ENCODE measurements around the gene CRLF2. TPM values are rescaled to one million over a fixed set of nuclear protein-coding genes. Genes with fewer than 3 reads are reported as not detected.

Gene CRLF2
- total RNA-seq, 1 experiment from 2014 or later, result 0.34 TPM

GRCh38 chrX:1261285-1261684, 48.8 kb upstream of the CRLF2 start:
- H3K9me2 ChIP-seq (ENCODE audit: insufficient read depth), result no peaks in the 10 kb centered on the region
- no peaks in the 10 kb centered on the region for H3K9me3 ChIP-seq (ENCODE audit: control insufficient read depth in 1 of 2, insufficient read depth in 1 of 2, low read depth in 1 of 2, low read length in 2 of 2)
- TF ChIP-seq EGR1 (IDR thresholded peaks at IDR 0.05; ENCODE audit: low read depth) (no peak), CEBPB (IDR thresholded peaks at IDR 0.05; ENCODE audit: low read depth) (no peak), SP1 (IDR thresholded peaks at IDR 0.05; ENCODE audit: low read depth) (no peak), REST (IDR thresholded peaks at IDR 0.05; ENCODE audit: low read depth) (no peak), EZH2 (IDR thresholded peaks at IDR 0.05) (no peak), YY1 (IDR thresholded peaks at IDR 0.05; ENCODE audit: extremely low read depth, insufficient replicate concordance, low read depth, low read length) (no peak), POLR2AphosphoS5 (IDR thresholded peaks at IDR 0.05; ENCODE audit: low read depth, low read length) (no peak)
- no peak overlapping the region for H3K27ac ChIP-seq (ENCODE audit: low read depth, low read length)
- no peak overlapping the region for H2AFZ ChIP-seq (ENCODE audit: low read depth, low read length, poor library complexity, severe bottlenecking)
- no peak for ATAC-seq
- ChIA-PET RAD21 (ENCODE audit: low non-redundant PET in 1 of 2, low total read pairs in 2 of 2, uncharacterized antibody in 2 of 2, unreplicated experiment in 2 of 2) (no interaction called here), CTCF (no interaction called here), POLR2A (no interaction called here)
- intact Hi-C loops (cut with micrococcal nuclease), result no loop called here
- no peaks in the 10 kb centered on the region for H4K20me1 ChIP-seq (ENCODE audit: insufficient read depth)
- no peak for DNase-seq (ENCODE audit: low read depth, low spot score)
- H3K4me1 ChIP-seq (ENCODE audit: control insufficient read depth in 1 of 2, insufficient read depth in 2 of 2, low read length in 2 of 2), result peaks cover 0 to 7% of the 10 kb centered on the region in 2 experiments; a peak in 2 of 4 replicates
- H3K4me2 ChIP-seq (ENCODE audit: low read length), result no peak overlapping the region
- no peak overlapping the region for H3K9ac ChIP-seq (ENCODE audit: low read length)
- H3K79me2 ChIP-seq (ENCODE audit: insufficient read depth, low read length), result no peaks in the 10 kb centered on the region
- no TSS peak for BruUV-seq (replicated peaks)
- no peaks in the 10 kb centered on the region for H3K27me3 ChIP-seq (ENCODE audit: insufficient read depth, low read length)
- H3K36me3 ChIP-seq (ENCODE audit: control insufficient read depth in 1 of 2, insufficient read depth in 2 of 2, low read length in 2 of 2), result no peaks in the 10 kb centered on the region
- no peak overlapping the region for H3K4me3 ChIP-seq (replicated peaks in 1 of 2; ENCODE audit: low read depth in 1 of 2, low read length in 2 of 2)

- H2AFZ ChIP-seq (ENCODE audit: low read depth, low read length, poor library complexity, severe bottlenecking), result no peak overlapping the region
- ATAC-seq, result no peak
- no peaks in the 10 kb centered on the region for H3K36me3 ChIP-seq (ENCODE audit: control insufficient read depth in 1 of 2, insufficient read depth in 2 of 2, low read length in 2 of 2)
- no peak for TF ChIP-seq TCF7L2 (IDR thresholded peaks at IDR 0.05; ENCODE audit: borderline replicate concordance, extremely low read depth, insufficient read depth, insufficient read length)
- no peak for TF ChIP-seq JUND (IDR thresholded peaks at IDR 0.05)
- TF ChIP-seq POLR2AphosphoS5 (IDR thresholded peaks at IDR 0.05; ENCODE audit: low read depth, low read length), result no peak
- no peak for TF ChIP-seq CBX3 (IDR thresholded peaks at IDR 0.05; ENCODE audit: low read depth)
- no peak for TF ChIP-seq SP1 (IDR thresholded peaks at IDR 0.05; ENCODE audit: low read depth)
- no peak for TF ChIP-seq POLR2A (IDR thresholded peaks at IDR 0.05; ENCODE audit: borderline replicate concordance, extremely low read depth, insufficient read depth, insufficient read length)
- TF ChIP-seq ZFX (IDR thresholded peaks at IDR 0.05), result no peak
- TF ChIP-seq EGR1 (IDR thresholded peaks at IDR 0.05; ENCODE audit: low read depth), result no peak
- no peak for TF ChIP-seq MAX (IDR thresholded peaks at IDR 0.05)
- TF ChIP-seq RAD21 (IDR thresholded peaks at IDR 0.05; ENCODE audit: low read depth), result no peak
- TF ChIP-seq ZBTB33 (IDR thresholded peaks at IDR 0.05; ENCODE audit: extremely low read depth, insufficient replicate concordance, low read length), result no peak
- TF ChIP-seq CEBPB (IDR thresholded peaks at IDR 0.05; ENCODE audit: low read depth), result no peak
- TF ChIP-seq SIN3A (IDR thresholded peaks at IDR 0.05; ENCODE audit: low read depth), result no peak
Observed at GRCh38 chrX:1252861-1253260, 40.4 kb upstream of the CRLF2 start.

More at GRCh38 chrX:1252861-1253260, 40.4 kb upstream of the CRLF2 start:
- ChIA-PET CTCF (no interaction called here), POLR2A (no interaction called here), RAD21 (ENCODE audit: low non-redundant PET in 1 of 2, low total read pairs in 2 of 2, uncharacterized antibody in 2 of 2, unreplicated experiment in 2 of 2) (no interaction called here)
- no peak overlapping the region for H3K4me2 ChIP-seq (ENCODE audit: low read length)
- no peak overlapping the region for H3K27ac ChIP-seq (ENCODE audit: low read depth, low read length)
- no peak overlapping the region for H3K4me3 ChIP-seq (replicated peaks in 1 of 2; ENCODE audit: low read depth in 1 of 2, low read length in 2 of 2)
- no peaks in the 10 kb centered on the region for H4K20me1 ChIP-seq (ENCODE audit: insufficient read depth)
- H3K4me1 ChIP-seq (ENCODE audit: control insufficient read depth in 1 of 2, insufficient read depth in 2 of 2, low read length in 2 of 2), result peaks cover 7 to 16% of the 10 kb centered on the region in 2 experiments
- no TSS peak for BruUV-seq (replicated peaks)
- H3K79me2 ChIP-seq (ENCODE audit: insufficient read depth, low read length), result no peaks in the 10 kb centered on the region
- no peaks in the 10 kb centered on the region for H3K27me3 ChIP-seq (ENCODE audit: insufficient read depth, low read length)
- no peaks in the 10 kb centered on the region for H3K9me3 ChIP-seq (ENCODE audit: control insufficient read depth in 1 of 2, insufficient read depth in 1 of 2, low read depth in 1 of 2, low read length in 2 of 2)
- intact Hi-C loops (cut with micrococcal nuclease), result no loop called here
- no peaks in the 10 kb centered on the region for H3K9me2 ChIP-seq (ENCODE audit: insufficient read depth)
- H3K9ac ChIP-seq (ENCODE audit: low read length), result no peak overlapping the region
- no peak for DNase-seq (ENCODE audit: low read depth, low spot score)
